ENCODE measurements around the gene NTNG2.
A peak's percentile ranks its signal among the peaks of the same experiment; 100 is the strongest.
"Not testable (repeated sequence)": the region's sequence is repeated elsewhere in the genome, so short reads cannot be mapped to it uniquely, and the experiment has no call there.

Gene NTNG2

DNA sequence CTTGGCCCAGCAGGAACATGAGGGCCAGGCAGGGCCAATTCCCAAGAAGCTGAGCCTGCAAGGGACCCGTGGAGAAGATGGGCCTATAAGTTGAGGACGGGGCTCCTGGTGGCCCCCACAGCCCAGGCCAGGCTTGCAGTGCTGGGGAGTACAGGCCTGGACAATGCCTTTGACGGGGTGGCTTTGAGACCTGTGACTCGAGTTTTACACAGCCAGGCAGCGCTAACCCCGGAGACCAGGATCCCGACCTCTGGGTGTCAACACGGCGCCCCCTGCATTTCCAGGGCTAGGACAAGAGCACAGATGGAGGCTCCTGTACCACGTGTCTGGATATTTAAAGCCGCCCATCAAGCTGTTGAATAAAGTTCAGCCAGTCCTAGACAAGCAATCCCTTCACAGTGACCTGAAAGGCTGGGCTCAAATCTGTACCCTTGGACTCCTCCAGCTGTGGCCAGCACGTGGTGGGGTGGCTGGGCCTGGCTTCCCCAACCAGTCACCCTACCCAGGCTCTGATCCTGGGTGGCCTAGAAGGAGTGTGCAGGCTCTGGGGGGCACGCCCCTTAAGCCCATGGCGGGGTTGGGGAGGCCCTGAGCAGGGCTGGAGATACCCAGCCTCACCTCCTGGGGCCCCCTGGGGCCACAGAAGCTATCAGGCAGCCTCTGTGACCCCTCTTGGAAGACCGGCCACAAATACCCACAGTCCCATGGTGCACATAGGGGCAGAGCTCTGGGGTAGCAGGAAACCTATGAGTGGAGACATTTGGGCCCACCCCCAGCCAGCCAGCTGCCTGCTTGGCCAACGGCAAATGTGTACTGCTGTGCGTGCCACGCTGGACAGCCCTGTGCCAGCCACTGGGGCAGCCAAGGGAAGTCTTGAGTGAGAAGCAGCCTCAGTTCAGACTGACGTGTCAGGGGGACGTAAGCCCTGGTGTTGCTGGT is 88.7 kb downstream of the NTNG2 start:
- no peak for DNase-seq (ENCODE audit: low read depth)

DNA sequence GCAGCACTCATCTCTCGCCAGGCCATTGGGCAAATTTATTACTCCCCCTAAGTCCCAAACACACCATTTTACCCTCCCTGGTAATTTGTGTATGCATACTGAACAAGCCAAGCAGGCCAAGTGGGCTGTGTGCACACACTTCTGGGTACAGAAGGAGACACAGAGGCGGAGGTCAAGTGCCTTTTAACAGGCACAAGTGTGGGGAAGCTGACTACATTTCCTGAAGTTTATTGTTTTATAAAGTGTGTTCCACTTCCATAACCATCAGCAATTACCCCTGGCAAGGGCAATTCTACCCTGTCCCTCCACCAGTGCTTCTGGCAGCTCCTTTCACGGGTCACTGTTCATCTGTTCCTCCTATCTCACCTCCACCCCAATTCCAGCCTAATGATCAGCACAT is 99.0 kb downstream of the NTNG2 start:
- no peak for DNase-seq (ENCODE audit: low read depth)

DNA sequence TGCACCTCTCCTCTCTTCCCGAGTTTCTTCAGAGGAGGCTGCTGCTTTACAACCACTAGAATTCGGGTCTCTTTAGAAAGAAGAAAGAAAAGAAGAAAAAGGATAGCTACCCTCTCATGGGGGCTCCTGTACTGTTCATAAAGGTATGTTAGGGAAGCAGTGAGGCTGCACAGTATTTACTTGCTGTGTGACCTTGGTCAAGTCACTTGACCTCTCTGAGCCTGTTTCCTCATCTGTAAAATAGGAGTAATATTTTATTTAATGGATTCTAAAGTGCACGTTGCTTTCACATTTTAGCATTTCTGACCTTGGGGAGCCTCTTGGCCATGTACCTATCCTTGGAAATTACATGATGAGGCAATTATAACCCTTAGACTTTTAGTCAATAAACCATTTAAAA is 104.2 kb downstream of the NTNG2 start:
- no peak for DNase-seq (ENCODE audit: low read depth)

DNA sequence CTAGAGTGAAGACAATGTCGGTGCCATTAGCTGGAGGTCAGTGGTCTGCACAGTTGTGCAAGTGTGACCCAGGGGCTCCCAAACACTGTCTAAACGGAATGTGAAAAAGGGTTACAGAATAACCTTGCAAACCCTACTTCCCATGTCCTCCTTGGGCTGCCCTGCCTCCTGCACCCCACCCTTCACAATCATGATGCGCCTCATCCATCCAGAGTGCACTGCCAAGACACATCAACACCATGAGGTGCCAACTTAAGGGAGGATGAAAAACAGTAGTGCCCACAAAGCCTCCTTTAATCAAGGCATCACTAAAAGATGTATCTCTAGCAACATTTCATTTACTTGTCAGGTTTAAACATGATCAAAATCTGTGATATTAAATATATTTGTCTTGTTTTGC is 105.8 kb downstream of the NTNG2 start:
- no peak for DNase-seq (ENCODE audit: low read depth)

DNA sequence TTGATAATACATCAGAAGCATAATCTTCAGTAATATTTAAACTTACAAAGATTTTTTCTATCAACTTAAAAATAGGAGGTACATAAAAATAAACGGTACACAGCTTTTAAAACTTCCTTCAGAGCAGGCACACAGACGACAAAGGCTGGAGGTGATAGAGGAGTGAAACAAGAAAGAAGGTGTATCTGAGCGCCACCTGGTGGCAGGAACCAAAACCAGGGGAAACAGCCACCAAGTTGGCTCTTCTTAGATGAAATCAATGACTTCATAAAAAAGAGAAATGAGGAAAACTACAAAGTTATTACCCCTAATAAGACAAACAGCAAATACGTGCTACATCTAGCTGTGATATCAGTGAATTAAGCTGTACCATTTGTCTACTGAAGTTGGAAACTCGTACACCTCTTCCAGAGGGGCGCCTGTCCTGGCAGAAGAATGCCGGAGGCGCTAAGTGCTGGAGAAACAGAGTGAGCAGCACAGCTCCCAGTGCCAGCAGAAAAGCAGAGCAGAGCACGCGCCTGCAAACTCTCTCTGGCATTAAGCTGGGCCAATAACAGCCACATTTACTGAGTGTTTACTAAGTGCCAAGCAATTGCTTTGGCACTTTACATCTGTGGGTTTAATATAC is 107.0 kb downstream of the NTNG2 start:
- DNase-seq (ENCODE audit: low read depth) = peak; percentile 41

DNA sequence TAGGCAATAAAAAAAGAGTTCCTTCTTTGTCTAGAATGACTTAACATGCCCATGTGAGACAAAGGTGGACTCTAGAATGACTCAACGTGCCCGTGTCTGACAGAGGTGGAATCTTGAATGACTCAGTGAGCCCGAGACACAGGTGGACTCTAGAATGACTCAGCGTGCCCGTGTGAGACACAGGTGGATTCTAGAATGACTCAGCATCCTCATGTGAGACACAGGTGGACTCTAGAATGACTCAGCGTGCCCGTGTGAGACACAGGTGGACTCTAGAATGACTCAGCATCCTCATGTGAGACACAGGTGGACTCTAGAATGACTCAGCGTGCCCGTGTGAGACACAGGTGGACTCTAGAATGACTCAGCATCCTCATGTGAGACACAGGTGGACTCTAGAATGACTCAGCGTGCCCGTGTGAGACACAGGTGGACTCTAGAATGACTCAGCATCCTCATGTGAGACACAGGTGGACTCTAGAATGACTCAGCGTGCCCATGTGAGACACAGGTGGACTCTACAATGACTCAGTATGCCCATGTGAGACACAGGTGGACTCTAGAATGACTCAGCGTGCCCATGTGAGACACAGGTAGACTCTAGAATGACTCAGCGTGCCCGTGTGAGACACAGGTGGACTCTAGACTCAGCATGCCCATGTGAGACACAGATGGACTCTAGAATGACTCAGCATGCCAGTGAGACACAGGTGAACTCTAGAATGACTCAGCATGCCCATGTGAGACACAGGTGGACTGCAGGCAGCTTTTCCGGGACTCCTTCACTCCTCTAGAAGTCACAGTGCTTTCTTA is 108.1 kb downstream of the NTNG2 start:
- not testable (repeated sequence) for DNase-seq (ENCODE audit: low read depth)

DNA sequence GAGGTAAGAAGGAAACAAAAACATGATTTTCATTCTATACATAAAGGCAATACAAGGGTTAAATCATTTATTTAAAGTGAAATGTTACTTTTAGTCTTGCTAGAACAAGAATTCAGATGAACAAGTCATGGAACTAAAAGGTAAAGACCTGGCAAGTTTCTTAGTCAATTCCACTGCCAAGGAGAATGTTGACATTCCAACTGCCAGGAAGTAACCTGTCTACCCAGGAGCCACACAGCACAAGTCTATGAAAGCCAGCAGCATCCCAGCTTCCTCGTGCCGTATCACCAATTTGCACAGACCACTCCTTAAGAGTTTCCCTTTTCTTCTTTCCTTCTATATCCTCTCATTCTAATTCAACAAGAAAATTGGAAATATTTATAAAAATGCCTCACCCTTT is 113.0 kb downstream of the NTNG2 start:
- DNase-seq (ENCODE audit: low read depth) = no peak

DNA sequence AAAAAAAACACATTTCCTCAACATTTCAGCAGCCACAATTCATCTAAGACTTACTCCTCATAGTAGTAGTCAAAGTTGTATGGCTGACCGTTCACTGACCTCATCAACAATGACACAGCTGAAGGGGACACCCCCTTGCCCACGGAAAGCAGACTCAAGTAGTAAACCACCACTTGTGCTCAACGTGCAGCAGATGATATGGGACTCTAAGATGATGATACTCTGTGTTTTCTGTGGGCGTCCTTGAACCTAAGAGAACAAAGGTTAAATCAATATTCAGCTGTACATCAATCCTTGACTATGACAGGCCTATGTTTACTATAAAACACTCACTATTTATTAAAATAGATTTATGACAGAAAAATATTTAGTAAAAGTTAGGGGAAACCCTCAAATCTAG is 121.3 kb downstream of the NTNG2 start:
- DNase-seq (ENCODE audit: low read depth) = no peak

DNA sequence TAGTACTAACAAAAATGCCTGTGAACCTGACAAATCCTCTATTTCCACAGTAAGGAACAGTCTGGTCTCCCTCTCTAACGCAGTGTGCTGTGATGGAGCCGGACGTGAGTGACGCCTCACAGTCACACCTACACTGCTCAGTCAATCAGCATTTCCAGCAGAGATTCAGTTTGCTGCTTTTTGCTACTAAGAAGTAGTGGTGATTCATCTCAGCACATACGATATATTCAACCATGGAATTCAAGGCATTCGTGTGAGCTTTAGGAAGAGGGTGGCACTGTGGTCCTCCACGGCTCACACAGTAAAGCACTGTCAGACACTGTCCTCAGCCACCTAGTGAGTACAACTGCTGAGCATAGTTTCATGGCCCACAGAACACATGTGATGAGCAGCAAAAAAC is 122.0 kb downstream of the NTNG2 start:
- no peak for DNase-seq (ENCODE audit: low read depth)

DNA sequence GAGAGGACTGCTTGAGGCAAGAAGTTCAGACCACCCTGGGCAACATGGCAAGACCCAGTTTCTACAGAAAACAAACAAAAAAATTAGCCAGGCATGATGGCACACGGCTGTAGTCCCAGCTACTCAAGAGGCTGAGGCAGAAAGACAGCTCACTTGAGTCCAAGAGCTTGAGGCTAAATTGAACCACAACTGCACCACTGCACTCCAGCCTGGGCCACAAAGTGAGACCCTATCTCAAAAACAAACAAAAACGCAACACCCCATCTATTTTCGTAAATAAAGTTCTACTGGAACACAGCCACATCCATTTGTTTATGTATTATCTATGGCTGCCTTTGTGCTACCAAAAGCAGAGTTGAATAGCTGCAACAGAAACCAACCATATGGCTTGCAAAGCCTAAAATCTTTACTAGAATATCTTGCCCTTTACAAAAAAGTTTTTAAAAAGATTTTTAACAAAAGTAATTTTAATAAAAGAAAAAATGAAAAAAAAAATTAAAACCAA is 125.5 kb downstream of the NTNG2 start:
- DNase-seq (ENCODE audit: low read depth) = no peak

DNA sequence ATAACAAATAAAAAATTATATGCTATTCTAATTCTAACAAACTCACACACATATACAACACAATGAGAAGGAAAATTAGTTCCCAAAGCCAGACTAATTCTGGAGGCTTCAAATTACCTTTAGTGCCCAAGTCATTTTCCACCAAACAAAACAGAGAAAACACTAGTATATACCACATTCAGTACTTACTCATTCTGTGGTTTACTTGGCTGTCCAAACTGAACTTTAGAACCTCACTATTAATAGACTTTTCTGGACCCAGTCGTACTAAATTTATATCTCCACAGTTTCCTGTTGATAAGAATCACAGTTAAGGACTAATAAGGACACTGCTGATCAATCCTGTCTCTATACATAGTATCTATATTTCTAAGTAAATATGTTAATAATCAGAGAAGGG is 126.5 kb downstream of the NTNG2 start:
- no peak for DNase-seq (ENCODE audit: low read depth)

DNA sequence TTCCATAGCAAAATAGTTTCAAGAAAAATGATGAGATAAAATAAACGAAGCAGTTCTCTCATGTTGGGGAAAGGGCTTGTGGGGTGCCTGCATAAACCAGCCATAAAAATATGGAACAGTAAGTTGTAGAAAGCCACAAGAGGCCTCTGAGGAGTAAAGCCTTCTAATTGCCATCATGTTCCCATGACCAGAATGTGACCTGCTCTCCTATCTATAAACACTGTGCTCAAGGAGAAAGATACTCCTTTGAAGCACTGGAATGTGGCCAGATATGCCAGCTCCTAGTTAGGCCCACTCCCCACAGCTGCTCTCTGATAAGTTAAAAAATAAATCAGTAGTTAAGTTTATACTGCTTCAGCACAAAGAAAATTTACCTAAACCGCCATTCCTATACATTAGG is 127.1 kb downstream of the NTNG2 start:
- no peak for DNase-seq (ENCODE audit: low read depth)

DNA sequence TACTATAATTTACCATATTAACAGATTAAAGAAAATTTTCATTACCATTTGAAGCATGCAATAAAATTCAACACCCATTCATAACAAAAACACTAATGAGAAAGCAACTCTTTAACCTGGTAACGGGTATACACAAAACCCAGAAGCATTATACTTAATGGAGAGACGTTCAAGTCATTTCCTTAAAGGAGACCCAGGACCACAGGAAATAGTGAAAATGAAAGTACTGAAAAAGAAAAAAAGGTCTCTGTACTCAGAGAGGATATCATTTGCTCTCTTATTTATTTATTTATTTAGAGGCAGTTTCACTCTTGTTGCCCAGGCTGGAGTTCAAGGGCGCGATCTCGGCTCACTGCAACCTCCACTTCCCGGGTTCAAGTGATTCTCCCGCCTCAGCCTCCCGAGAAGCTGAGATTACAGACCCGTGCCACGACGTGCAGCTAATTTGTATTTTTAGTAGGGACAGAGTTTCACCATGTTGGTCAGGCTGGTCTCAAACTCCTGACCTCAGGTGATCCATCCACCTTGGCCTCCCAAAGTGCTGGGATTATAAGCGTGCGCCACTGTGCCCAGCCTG is 131.4 kb downstream of the NTNG2 start:
- no peak for DNase-seq (ENCODE audit: low read depth)

All from activated T-helper 1 cell treated with Interleukin-2 at 50 U/mL for 16 hours (primary cell).